Nephron progenitor cell (in vitro differentiated cells): ENCODE results near the gene TINAGL1.

Source experiments
- DNase-seq: peaks from one replicate; pipeline ENCODE4 v3.0.0; 2021
- H3K27ac Mint-ChIP-seq: 2 replicates; pipeline ENCODE4 v1.8.0; 2021; ENCODE audit warnings: mild to moderate bottlenecking, moderate library complexity, mixed read lengths
- H3K27me3 Mint-ChIP-seq: 2 replicates; pipeline ENCODE4 v1.8.0; 2021; ENCODE audit warnings: mild to moderate bottlenecking, low read depth, mixed read lengths; ENCODE audit not compliant: poor library complexity
- H3K36me3 Mint-ChIP-seq: 2 replicates; pipeline ENCODE4 v1.8.0; 2021; ENCODE audit warnings: low read depth, mixed read lengths
- H3K4me1 Mint-ChIP-seq: 2 replicates; pipeline ENCODE4 v1.8.0; 2021; ENCODE audit warnings: mixed read lengths
- H3K4me3 Mint-ChIP-seq: 2 replicates; pipeline ENCODE4 v1.8.0; 2021; ENCODE audit warnings: mild to moderate bottlenecking, moderate library complexity, mixed read lengths
- H3K9me3 Mint-ChIP-seq: 2 replicates; pipeline ENCODE4 v1.8.0; 2021; ENCODE audit warnings: mild to moderate bottlenecking, moderate library complexity, mixed read lengths
- TF ChIP-seq, protein P1 (sequence below): fragments of 200-600 bp; sonication (generic); IDR thresholded peaks from 2 replicates; pipeline ENCODE4 v1.5.0; 2021; ENCODE audit warnings: antibody characterized with exemption

The TINAGL1 gene

DNA sequence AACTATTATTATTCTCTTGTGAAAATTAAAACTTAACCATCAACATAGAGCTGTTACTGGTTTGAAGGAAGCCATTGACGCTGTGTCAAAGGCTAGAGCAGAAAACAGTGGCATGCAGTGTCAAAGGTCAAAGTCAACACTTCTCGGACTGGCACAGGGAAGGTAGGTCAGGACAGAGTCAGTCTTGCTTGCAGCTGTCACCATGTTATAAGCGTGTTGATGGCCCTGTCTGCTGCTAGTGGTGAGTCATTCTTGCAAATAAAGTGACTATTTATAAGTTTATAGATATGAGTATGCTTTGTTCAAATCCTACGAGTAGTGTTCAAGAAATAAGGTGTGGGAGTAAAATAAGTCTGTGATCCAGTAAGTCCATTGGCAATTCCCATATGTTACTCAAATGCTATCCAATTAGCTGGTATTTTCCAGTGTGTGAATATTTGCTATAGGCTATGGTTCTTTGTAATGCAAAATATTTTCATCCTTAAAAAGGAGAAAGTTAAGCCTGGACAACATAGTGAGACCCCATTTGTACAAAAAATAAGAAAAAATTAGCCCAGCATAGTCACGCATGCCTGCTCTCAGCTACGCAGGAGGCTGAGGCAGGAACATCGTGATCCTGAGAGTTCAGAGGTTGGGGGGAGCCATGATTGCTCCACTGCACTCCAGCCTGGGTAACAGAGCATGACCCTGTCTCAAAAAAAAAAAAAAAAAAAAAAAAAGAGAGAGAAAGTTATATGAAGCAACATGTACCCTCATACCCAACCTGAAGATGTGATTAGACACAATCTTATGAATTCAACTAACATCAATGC lies 26.3 kb upstream of the TINAGL1 start:
- Mint-ChIP-seq H3K4me3 (peak overlapping the region; percentile 79), H3K9me3 (no peaks in the 10 kb centered on the region), H3K4me1 (peaks cover 18% of the 10 kb centered on the region), H3K27me3 (peaks cover 3% of the 10 kb centered on the region), H3K27ac (no peak overlapping the region), H3K36me3 (no peaks in the 10 kb centered on the region)
- no peak for DNase-seq
- TF ChIP-seq, protein P1, sequence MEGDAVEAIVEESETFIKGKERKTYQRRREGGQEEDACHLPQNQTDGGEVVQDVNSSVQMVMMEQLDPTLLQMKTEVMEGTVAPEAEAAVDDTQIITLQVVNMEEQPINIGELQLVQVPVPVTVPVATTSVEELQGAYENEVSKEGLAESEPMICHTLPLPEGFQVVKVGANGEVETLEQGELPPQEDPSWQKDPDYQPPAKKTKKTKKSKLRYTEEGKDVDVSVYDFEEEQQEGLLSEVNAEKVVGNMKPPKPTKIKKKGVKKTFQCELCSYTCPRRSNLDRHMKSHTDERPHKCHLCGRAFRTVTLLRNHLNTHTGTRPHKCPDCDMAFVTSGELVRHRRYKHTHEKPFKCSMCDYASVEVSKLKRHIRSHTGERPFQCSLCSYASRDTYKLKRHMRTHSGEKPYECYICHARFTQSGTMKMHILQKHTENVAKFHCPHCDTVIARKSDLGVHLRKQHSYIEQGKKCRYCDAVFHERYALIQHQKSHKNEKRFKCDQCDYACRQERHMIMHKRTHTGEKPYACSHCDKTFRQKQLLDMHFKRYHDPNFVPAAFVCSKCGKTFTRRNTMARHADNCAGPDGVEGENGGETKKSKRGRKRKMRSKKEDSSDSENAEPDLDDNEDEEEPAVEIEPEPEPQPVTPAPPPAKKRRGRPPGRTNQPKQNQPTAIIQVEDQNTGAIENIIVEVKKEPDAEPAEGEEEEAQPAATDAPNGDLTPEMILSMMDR = no peak

DNA sequence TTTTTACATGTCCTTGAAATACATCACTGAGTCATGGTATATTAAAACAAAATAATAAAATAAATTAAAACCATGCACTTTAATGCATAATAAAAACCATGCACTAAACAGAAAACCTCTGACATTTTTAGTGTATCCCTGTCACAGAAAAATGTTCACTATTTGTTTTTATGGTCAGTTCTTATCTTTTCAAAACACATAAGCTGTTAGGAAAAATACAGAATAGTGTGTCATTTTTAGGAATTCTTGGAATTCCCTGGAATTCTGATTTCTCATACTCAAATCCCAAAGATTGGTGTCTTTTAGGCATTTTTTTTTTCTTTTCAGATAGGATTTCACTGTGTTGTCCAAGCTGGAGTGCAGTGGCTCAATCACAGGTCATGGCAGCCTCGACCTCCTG lies 25.1 kb upstream of the TINAGL1 start:
- Mint-ChIP-seq H3K9me3 (no peaks in the 10 kb centered on the region), H3K36me3 (no peaks in the 10 kb centered on the region), H3K27ac (no peak overlapping the region), H3K27me3 (peaks cover 3% of the 10 kb centered on the region), H3K4me1 (peaks cover 18% of the 10 kb centered on the region), H3K4me3 (no peak overlapping the region)
- no peak for DNase-seq
- TF ChIP-seq, protein P1 = no peak

- Mint-ChIP-seq H3K4me1 (peaks cover 18% of the 10 kb centered on the region), H3K36me3 (no peaks in the 10 kb centered on the region), H3K9me3 (no peaks in the 10 kb centered on the region), H3K27me3 (peaks cover 3% of the 10 kb centered on the region), H3K4me3 (no peak overlapping the region), H3K27ac (no peak overlapping the region)
- TF ChIP-seq, protein P1 = no peak
- no peak for DNase-seq
Measured at GRCh38 chr1:31552489-31552888, 23.8 kb upstream of the TINAGL1 start.

DNA sequence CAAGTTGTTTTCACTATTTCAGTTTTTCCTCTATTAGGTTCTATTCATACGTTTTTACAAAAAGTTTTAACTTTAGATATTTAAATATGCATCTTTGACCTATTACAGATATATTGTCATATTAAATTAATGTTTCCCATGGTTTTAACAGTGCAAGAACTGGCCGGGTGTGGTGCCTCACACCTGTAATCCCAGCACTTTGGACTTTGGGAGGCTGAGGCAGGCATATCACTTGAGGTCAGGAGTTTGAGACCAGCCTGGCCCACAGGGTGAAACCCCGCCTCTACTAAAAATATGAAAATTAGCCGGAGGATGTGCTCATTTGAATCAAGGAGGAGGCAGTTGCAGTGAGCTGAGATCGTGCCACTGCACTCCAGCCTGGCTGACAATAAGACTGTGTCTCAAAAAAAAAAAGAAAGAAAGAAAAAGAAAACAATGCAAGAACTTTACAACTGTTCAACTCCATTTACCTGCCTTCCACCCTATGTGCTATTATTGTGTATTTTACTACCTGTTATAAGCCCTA lies 19.8 kb upstream of the TINAGL1 start:
- DNase-seq = no peak
- H3K27ac Mint-ChIP-seq = no peak overlapping the region
- H3K4me1 Mint-ChIP-seq = no peaks in the 10 kb centered on the region
- peaks cover 24% of the 10 kb centered on the region for H3K9me3 Mint-ChIP-seq
- peaks cover 17% of the 10 kb centered on the region for H3K27me3 Mint-ChIP-seq
- TF ChIP-seq, protein P1 = no peak
- peaks cover 5% of the 10 kb centered on the region for H3K36me3 Mint-ChIP-seq
- H3K4me3 Mint-ChIP-seq = no peak overlapping the region

GRCh38 chr1:31559715-31560114 lies 16.6 kb upstream of the TINAGL1 start:
- no peak overlapping the region for H3K4me3 Mint-ChIP-seq
- peaks cover 5% of the 10 kb centered on the region for H3K36me3 Mint-ChIP-seq
- peaks cover 25% of the 10 kb centered on the region for H3K9me3 Mint-ChIP-seq
- peaks cover 12% of the 10 kb centered on the region for H3K4me1 Mint-ChIP-seq
- TF ChIP-seq, protein P1 = no peak
- peaks cover 19% of the 10 kb centered on the region for H3K27me3 Mint-ChIP-seq
- no peak overlapping the region for H3K27ac Mint-ChIP-seq
- DNase-seq = no peak

GRCh38 chr1:31560394-31560793 lies 15.9 kb upstream of the TINAGL1 start:
- TF ChIP-seq, protein P1 = no peak
- H3K27ac Mint-ChIP-seq = no peak overlapping the region
- H3K4me1 Mint-ChIP-seq = peaks cover 12% of the 10 kb centered on the region
- H3K9me3 Mint-ChIP-seq = peaks cover 25% of the 10 kb centered on the region
- H3K36me3 Mint-ChIP-seq = peaks cover 5% of the 10 kb centered on the region
- H3K27me3 Mint-ChIP-seq = peaks cover 19% of the 10 kb centered on the region
- no peak overlapping the region for H3K4me3 Mint-ChIP-seq
- no peak for DNase-seq
